DMS114 treated with DMSO at 0.1 percent for 48 hours (cell line): ENCODE measurements around the gene AGAP1.

Experiments used
- DNase-seq: peaks from one replicate; lab custom pipeline; 2025; ENCODE audit not compliant: unreplicated experiment; lab: John Stamatoyannopoulos, UW

The AGAP1 gene

DNA sequence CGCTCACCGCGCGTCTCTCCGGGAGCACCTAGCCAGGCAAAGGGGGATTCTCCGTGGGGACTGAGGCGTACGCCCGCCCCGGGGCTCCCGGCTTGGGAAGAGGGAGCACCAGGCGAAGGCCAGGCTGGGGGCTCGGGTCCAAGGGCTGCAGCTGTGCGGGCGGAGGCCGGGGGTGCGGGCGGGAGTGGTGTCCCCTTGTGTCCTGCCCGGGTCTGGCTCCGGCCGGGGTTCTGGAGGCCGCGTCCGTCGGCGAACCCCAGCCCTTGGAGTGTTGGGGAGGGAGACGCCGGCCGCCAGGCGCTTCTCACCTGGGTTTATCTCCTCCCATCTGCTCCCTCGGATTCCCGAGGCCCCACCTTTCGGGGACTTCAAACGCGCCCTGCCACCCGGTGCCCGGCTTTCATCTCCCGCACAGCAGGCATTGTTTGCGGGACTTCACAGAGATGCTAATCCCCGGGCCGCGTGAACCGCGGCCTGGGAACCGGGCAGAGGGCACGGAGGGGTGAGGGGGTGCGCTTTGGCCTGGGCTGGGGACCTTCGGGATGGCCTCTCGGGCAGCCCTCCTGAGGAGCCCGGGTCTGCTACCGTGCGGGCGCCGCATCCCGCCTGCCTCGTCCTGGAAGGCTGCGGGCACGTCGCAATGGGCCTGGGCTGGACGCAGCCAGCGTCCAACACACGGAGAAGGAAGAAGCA is 679.3 kb downstream of the AGAP1 start:
- DNase-seq = no peak

DNA sequence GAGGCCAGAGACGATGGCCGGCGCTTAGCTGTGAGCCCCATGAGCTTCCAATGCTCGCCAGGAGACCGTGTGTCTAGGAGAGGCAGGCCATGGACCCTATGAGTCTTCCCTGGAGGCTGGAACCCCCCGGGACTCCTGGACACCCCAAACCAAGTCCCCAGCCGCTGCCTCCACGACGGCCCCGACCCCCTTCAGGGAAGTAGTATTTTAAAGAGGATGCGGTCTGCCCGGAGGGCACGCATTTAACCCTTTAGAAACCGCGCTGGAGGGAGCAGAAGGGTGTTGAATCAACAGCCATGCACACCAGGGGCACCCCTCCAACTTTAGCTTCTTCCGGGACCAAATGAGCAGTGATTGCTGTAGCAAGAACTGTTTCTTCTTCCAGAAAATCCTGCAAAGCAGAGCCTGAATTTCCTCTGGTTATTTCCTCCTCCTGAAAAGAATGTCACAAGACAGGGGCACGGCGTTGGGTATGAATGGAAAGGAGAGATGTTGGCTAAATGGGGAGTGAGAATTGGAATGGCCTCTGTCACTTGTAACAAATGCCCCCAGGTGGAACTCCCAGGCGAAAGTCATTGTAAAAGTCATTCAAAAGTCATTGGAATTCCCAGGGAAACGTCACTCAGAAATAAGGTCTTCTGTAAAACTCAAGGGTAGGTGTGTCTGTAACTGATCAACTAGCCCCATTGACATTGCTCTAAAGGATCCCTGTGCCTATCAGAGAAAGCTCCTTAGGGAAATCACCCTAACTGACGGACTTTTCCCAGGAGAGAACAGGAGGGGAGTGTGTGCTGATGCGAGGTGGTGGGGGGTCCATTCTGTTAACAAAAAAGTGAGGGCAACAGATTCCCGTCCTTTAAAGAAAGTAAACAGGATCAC is 680.1 kb downstream of the AGAP1 start:
- DNase-seq = no peak

DNA sequence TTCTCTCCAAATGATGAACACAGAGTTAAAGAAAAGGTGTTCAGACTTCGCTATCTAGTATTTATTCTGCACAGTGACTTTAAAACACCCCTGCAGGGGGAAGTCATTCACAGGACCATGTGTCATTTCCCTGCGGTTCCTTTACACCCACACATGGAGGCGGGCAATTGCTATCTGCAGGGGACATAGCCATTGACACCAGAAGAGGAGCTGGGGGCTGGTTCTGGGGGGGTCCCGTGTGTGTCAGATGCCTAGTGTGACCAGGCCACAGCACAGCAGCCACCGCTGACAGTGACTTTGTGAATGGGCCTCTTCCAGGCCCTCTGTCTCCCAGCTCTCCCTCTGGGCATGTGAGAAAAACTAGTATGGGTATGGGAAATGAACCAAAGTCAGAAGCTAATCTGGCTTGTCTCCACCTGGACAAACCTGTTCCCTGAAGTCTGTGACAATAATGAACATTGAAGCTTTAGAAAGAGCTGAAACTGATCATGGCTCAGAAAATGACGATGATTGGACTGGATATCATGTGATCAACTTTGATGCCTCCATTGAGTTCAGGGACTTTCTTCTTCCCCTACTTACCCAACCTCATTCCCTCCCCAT is 681.8 kb downstream of the AGAP1 start:
- DNase-seq = no peak

DNA sequence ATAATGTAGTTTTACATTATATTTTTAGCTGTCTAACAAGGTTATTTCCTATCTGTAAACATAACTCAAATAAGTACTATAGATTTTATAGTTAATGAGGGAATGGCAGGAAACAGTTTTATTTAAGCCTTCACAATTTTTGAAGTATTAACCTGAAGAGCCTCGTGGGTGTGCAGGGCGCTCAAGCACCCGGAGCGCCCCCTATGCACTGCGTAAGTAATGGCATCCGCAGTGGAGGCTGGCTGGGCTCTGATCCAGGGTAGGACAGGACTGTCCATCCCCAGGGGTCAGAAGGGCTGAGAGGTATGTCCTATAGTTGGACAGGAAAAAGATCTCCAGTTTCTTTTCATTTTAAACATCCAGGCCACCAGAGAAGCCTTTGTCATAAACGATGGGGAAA is 682.6 kb downstream of the AGAP1 start:
- peak; percentile 28 for DNase-seq

DNA sequence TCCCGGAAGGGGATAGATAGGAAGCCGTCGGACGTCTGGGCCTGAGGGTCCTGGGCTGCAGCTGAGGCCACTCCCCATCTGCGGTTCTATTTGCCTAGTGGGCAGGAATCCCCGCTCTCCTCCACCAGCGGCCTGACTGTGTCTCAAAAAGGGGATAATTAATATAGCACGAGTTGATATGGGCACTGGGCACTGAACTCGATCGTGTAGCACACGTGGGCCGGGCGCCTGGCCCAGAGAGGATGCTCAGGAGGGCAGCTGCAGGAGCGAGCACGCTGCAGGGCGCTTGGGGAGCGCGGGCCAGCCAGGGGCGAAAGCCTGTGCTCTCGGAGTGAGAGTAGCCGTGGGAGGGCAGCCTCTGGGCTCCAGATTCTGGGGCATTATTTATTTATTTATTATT is 683.1 kb downstream of the AGAP1 start:
- DNase-seq = no peak

DNA sequence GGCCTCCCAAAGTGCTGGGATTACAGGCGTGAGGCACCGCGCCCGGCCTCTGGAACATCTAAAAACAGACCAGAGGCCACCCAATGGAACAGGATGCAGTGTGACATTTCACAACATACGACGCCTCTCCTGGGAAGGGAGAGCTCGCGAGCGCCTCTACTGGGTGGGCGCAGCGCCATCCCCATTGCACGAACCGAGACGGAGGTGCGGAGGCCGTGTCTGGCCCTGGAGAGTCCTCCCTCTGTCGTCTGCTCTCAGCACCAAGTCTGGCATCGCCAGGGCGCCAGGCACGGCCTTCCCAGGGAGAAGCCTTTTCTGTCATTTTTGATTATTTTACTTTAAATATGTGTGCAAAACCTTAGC is 683.7 kb downstream of the AGAP1 start:
- DNase-seq = no peak

DNA sequence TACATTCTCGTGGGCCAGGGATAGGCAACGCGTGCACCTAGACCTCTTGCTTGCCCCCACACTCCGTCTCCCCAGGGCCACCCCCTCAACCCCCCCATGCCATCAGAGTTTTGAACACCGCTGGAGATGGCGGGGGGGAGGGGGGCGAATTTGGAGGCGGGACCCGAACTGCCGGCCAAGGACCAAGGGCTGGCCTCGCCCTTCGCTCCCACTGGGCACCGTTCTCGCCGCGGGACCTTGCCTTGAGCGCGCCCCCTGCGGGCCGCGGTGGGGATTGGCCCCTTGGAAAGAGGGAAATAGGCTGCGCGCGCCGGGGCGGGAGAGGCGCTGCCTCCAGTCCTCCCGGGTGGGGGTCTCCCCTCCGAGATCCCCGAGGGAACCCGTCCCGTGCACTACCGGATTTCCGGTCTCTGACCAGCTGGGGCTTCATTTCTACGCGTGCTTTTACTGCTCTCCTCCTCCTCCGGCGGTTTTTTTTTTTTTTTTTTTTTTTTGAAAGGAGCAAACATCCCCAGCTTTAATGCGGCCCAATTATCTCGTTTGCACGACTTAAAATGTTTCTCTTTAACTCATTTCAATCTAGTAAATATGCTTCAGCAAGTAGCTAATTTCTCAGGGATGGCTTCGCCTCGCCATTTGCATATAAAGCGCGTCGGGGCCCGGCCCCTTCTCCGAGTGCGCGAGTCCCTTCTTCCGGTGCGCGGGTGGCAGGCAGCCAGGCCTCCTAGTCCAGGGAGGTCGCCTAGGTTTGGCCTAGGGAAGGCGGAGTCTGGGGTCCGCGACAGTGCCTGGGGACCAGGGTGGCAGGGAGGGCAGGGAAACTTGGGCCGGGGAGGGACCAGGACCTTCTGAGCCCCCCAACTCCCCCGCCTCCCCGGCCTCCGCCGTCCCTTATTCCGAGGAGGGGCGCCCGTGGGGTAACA is 684.4 kb downstream of the AGAP1 start:
- DNase-seq = peak; percentile 43

DNA sequence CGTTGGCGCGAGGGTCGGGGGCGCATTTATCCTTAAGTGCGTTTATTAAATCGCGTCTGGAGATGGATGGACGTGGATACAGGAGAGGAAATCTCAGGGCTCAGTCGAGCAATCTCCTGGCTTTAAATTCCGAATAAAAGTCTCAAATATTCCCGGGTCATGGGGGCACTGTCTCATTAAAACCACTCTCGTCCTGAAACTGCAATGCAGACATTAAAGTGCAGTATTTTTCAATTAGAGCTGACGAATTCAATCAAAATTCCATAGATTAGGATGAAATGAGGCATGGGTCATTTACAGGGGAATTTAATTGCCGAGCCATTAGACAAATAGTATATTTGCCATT is 685.0 kb downstream of the AGAP1 start:
- DNase-seq = no peak

DNA sequence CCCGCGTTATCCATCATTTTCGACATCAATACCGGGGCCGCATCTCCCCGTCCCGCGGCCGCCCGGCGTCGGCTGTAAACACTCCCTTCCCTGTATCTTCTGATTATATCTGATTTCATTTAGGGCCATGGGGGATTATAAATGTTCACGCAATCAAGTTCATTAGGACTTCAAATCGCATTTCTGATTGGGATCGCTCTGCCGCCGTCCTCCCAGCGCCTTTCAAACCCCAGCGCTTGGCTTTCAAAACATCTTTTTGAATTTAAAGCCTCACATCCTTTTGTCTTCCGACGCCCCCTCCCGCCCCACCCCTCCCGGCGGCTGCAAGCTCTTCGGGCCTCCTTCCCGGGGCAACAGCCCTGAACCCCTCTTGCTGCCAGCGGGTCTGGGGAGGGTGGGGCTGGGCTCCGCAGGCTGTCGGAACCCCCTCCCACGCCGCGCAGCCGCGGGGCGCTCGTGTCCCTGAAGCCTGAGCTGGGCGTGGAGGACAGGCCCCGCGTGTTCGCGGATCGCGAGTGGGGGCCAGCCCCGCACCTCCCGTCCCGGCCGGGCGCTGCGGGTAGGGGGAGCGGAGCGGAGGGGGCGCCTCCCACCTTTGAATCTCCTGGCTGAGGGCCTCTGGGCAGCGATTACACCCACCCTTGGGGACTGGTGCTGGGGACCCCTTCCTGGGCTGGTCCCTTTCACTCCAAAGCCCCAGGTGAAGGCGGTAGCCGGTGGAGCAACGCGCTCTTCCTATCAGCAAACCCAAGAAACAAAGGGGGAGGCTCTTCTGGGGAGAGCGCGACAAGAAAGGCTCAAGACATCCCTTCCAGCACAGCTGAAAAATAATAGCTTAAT is 685.6 kb downstream of the AGAP1 start:
- peak; percentile 29 for DNase-seq

DNA sequence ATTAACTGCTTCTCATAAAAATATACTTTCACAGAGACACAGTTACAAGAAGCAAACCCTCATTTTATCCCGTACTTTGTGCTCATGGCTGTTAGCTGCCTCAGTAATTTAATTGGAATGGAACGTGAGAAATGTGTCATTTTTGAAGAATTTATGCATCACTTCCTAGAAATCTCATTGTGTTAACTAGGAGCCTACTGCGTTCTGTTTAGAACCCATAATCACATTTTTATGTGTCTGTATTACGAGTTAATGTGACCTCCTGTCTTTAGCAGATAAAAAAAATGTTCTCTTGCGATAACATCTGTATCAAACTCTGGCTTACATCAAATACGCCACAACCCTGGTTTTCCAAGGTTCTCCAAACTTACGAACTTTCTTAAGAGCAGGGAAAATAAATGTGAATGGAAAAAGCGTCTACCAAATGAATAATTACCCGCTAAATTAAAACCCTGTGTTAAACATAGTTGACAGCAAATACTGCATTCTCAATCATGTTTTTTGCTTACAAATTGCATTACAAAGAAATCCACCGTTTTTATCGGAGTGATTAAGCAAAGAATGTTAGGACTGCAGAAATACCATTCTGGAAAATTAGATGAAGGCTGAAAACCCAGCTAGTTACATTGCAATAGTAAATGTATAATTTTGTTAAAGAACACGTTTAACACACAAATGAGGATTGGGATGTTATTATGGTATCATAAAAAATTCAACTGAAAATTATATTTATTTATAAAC is 686.4 kb downstream of the AGAP1 start:
- no peak for DNase-seq

DNA sequence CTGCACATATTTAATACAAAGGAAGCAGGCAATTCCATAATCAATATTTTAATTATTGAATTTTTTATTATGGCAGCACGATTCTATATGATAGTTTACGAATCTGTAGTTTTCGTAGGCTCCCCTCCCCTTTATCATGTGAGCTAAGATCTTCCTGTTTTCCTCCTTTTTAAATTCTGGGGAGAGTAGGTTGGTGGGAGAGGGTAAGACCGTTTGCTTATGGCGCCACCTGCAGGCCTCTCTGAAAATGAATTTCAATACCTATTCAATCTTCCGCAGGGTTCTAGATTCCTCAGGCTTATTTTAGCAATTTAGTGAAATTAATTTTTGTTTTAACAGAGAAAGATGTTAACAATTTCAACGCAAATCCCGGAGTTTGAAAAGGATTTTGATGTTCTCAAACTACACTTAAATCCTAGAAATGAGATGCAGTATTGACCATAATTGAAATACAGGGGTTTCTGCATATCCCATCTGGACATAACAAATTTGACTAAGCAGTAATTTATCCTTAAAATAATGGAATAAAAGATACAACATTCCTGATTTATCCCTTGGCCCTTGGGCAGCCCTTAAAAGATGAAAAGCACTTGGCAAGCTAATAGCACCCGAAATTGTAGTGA is 687.1 kb downstream of the AGAP1 start:
- DNase-seq = peak; percentile 76
